HepG2 (cell line): ENCODE measurements around the gene AP3B2. TPM values are rescaled to one million over a fixed set of nuclear protein-coding genes. Genes with fewer than 3 reads are reported as not detected.

Experiments
- CREM ChIP-seq, 2 experiments: sonication (generic) in 1 of 2; formaldehyde crosslinking in 1 of 2; IDR thresholded peaks; 2 replicates each; pipeline versions ENCODE4 v1.4.0 to v1.6.1; 2016 to 2020; ENCODE audit warnings: antibody characterized with exemption in 1 of 2, mild to moderate bottlenecking in 1 of 2, missing genetic modification reagents in 1 of 2
- CSRNP2 ChIP-seq: sonication (generic); formaldehyde crosslinking; conservative IDR thresholded peaks from 2 replicates; pipeline ENCODE4 v1.8.0; 2022; ENCODE audit warnings: low read depth, missing genetic modification reagents
- ELF4 ChIP-seq: sonication (generic); formaldehyde crosslinking; IDR thresholded peaks from 2 replicates; pipeline ENCODE4 v1.5.0; 2020; ENCODE audit warnings: missing genetic modification reagents, mild to moderate bottlenecking, moderate library complexity, borderline replicate concordance
- HIC2 ChIP-seq: sonication (generic); formaldehyde crosslinking; IDR thresholded peaks from 2 replicates; pipeline ENCODE4 v1.9.0; 2022; ENCODE audit warnings: low read depth, missing genetic modification reagents
- JARID2 ChIP-seq: sonication (generic); formaldehyde crosslinking; IDR thresholded peaks from 2 replicates; pipeline ENCODE4 v1.8.1; 2023; ENCODE audit warnings: missing genetic modification reagents, inconsistent platforms; ENCODE audit not compliant: insufficient replicate concordance
- MBD4 ChIP-seq: IDR thresholded peaks from 2 replicates; pipeline ENCODE4 v1.6.1; 2012; ENCODE audit warnings: low read length, inconsistent platforms, borderline replicate concordance
- NBN ChIP-seq: fragments of 450-650 bp; conservative IDR thresholded peaks from 2 replicates; pipeline ENCODE4 v1.6.1; 2017
- NFYB ChIP-seq: sonication (generic); formaldehyde crosslinking; IDR thresholded peaks from 2 replicates; pipeline ENCODE4 v1.4.0; 2020; ENCODE audit warnings: missing genetic modification reagents
- PHF21A ChIP-seq: sonication (generic); formaldehyde crosslinking; IDR thresholded peaks from 2 replicates; pipeline ENCODE4 v1.5.0; 2020; ENCODE audit warnings: mild to moderate bottlenecking, missing genetic modification reagents
- POLR2AphosphoS5 ChIP-seq: IDR thresholded peaks from 2 replicates; pipeline ENCODE4 v1.6.1; 2012; ENCODE audit warnings: low read depth, low read length
- RARA ChIP-seq: IDR thresholded peaks from 2 replicates; pipeline ENCODE4 v1.6.1; 2016; ENCODE audit warnings: missing genetic modification reagents, missing compliant biosample characterization
- TBX2 ChIP-seq: sonication (generic); formaldehyde crosslinking; IDR thresholded peaks from 2 replicates; pipeline ENCODE4 v1.5.0; 2020; ENCODE audit warnings: missing genetic modification reagents, mild to moderate bottlenecking, borderline replicate concordance
- ZBTB40 ChIP-seq, 2 experiments: fragments of 450-650 bp in 1 of 2; sonication (generic) in 1 of 2; formaldehyde crosslinking in 1 of 2; IDR thresholded peaks; 2 replicates each; pipeline versions ENCODE4 v1.6.1 to v1.8.0; 2016 to 2022; ENCODE audit warnings: antibody characterized with exemption in 1 of 2, mild to moderate bottlenecking in 1 of 2, missing genetic modification reagents in 1 of 2
- ZNF256 ChIP-seq: sonication (generic); formaldehyde crosslinking; conservative IDR thresholded peaks from 2 replicates; pipeline ENCODE4 v1.4.0; 2020; ENCODE audit warnings: missing genetic modification reagents
- ZNF414 ChIP-seq: sonication (generic); formaldehyde crosslinking; IDR thresholded peaks from 2 replicates; pipeline ENCODE4 v1.5.0; 2020; ENCODE audit warnings: missing genetic modification reagents
- ZNF441 ChIP-seq: sonication (generic); formaldehyde crosslinking; IDR thresholded peaks from 2 replicates; pipeline ENCODE4 v1.7.0; 2021; ENCODE audit warnings: missing genetic modification reagents, borderline replicate concordance
- polyA plus RNA-seq, 8 experiments: library from polyadenylated mRNA; depleted of rRNA in 3 of 8; stranded (reverse) in 7 of 8; unstranded in 1 of 8; fragments of >200 nt; fragmentation: Illumina TruSeq in 4 of 8; extraction: Trizol in 4 of 8; gene quantifications; 2 replicates each; pipeline versions ENCODE4 v1.2.1 to v1.2.3, GENCODE V29; 2011 to 2016; ENCODE audit warnings: low read depth in 4 of 8, missing spikeins in 1 of 8, mixed read lengths in 1 of 8; ENCODE audit not compliant: insufficient read depth in 1 of 8
- total RNA-seq, 5 experiments: library from RNA; depleted of rRNA; stranded (reverse); fragments of >200 nt; fragmentation: Illumina TruSeq; extraction: Trizol; gene quantifications; 2 replicates each; pipeline ENCODE4 v1.2.3, GENCODE V29; 2016; ENCODE audit warnings: low read depth in 1 of 5

The AP3B2 gene
- total and polyA plus RNA-seq, 2 of the 13 experiments (the other 11 are each of a cell fraction or from before 2014, with no cell fraction given), result not detected

- TF ChIP-seq POLR2AphosphoS5 (no peak), CREM (IDR thresholded peaks at IDR 0.05) (no peak), CREM (CRISPR knock-in tag; IDR thresholded peaks at IDR 0.05) (no peak), HIC2 (CRISPR knock-in tag) (no peak), TBX2 (CRISPR knock-in tag) (no peak), NFYB (CRISPR knock-in tag) (no peak), MBD4 (no peak), NBN (no peak), ZNF441 (peak; percentile 89; the same call in 1 of the 2 replicates), CSRNP2 (CRISPR knock-in tag) (no peak), ELF4 (CRISPR knock-in tag) (no peak), JARID2 (no peak), PHF21A (CRISPR knock-in tag) (no peak), ZNF414 (CRISPR knock-in tag) (0 out of 2 replicates have a peak, but pooled peaks have one; percentile 64), RARA (CRISPR knock-in tag) (peak; percentile 59), ZNF256 (CRISPR knock-in tag) (peak; percentile 92), ZBTB40 (IDR thresholded peaks at IDR 0.05) (no peak), ZBTB40 (CRISPR knock-in tag; IDR thresholded peaks at IDR 0.05) (no peak)
These were observed 46.5 kb downstream of the AP3B2 start (continued) for GRCh38 chr15:82663186-82663600.
